DOHH2 (cell line): Measurements from ENCODE around the gene EIF4EBP2.

Source experiments
- H3F3A ChIP-seq: fragments of 200-600 bp; sonication (generic), shearing (Covaris generic); 2 replicates; pipeline ENCODE4 v1.6.0; 2016; ENCODE audit warnings: antibody characterized with exemption, mild to moderate bottlenecking; ENCODE audit not compliant: control insufficient read depth, insufficient read depth
- H3K27ac ChIP-seq: fragments of 200-600 bp; sonication (generic); 2 replicates; pipeline ENCODE4 v1.5.1; 2014; ENCODE audit warnings: low read depth, mild to moderate bottlenecking, low read length, moderate library complexity
- H3K27me3 ChIP-seq: fragments of 200-600 bp; sonication (generic); 2 replicates; pipeline ENCODE4 v1.6.1; 2014; ENCODE audit warnings: mild to moderate bottlenecking, low read length, mixed read lengths; ENCODE audit not compliant: control insufficient read depth
- H3K36me3 ChIP-seq: fragments of 200-600 bp; sonication (generic); 2 replicates; pipeline ENCODE4 v1.6.1; 2014; ENCODE audit warnings: mild to moderate bottlenecking, low read length, moderate library complexity, mixed read lengths; ENCODE audit not compliant: control insufficient read depth
- H3K4me1 ChIP-seq: fragments of 200-600 bp; sonication (generic); 2 replicates; pipeline ENCODE4 v1.6.1; 2014; ENCODE audit warnings: mild to moderate bottlenecking, low read length, mixed read lengths; ENCODE audit not compliant: control insufficient read depth
- H3K4me2 ChIP-seq: fragments of 200-600 bp; sonication (generic); 2 replicates; pipeline ENCODE4 v1.6.0; 2014; ENCODE audit warnings: mild to moderate bottlenecking, low read length, moderate library complexity
- H3K4me3 ChIP-seq: fragments of 200-600 bp; sonication (generic); 2 replicates; pipeline ENCODE4 v1.5.1; 2014; ENCODE audit warnings: mild to moderate bottlenecking, low read length, mixed read lengths
- H3K79me2 ChIP-seq: fragments of 200-600 bp; sonication (generic); 2 replicates; pipeline ENCODE4 v1.6.1; 2014; ENCODE audit warnings: mild to moderate bottlenecking, low read length, mixed read lengths; ENCODE audit not compliant: control insufficient read depth
- H3K9me2 ChIP-seq: fragments of 200-600 bp; sonication (generic); replicated peaks from 2 replicates; pipeline ENCODE4 v1.6.1; 2014; ENCODE audit warnings: mild to moderate bottlenecking, low read length, mixed read lengths; ENCODE audit not compliant: control insufficient read depth
- H3K9me3 ChIP-seq: fragments of 200-600 bp; sonication (generic); 2 replicates; pipeline ENCODE4 v1.6.1; 2014; ENCODE audit warnings: antibody characterized with exemption, low read length, mixed read lengths; ENCODE audit not compliant: control insufficient read depth, insufficient read depth
- H4K20me1 ChIP-seq: fragments of 200-600 bp; sonication (generic); 2 replicates; pipeline ENCODE4 v1.6.0; 2014; ENCODE audit warnings: low read depth, mild to moderate bottlenecking, antibody characterized with exemption, low read length, moderate library complexity; ENCODE audit not compliant: control insufficient read depth, insufficient read depth
- EZH2phosphoT487 ChIP-seq: fragments of 200-600 bp; sonication (generic); IDR thresholded peaks from 2 replicates; pipeline ENCODE4 v1.6.1; 2017; ENCODE audit warnings: borderline replicate concordance, mild to moderate bottlenecking, antibody characterized with exemption, low read length, moderate library complexity, mixed read lengths
- TF ChIP-seq, protein P1 (sequence below): fragments of 200-600 bp; sonication (generic); IDR thresholded peaks from one replicate; pipeline ENCODE4 v1.5.1; 2014; ENCODE audit warnings: antibody characterized with exemption, mild to moderate bottlenecking, low read depth, low read length; ENCODE audit not compliant: poor library complexity, severe bottlenecking

EIF4EBP2 gene

DNA sequence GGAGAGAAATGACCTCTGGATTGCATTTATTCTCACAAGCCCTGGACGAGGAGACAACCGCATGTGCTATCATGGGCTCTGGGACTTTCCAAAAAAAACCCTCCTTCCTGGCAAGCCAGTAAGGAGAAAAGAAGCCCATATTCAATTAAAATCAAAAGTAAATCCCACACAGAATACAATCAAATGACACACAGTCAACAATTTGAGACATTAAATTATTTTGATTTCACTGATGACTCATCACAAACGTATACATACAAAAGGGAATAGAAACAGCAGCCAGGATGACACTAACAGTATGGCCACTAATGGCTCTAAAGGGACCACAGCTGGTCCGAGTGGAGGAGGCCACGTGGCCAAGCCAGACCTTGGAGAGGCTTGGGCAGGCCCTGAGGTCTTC, 46.4 kb upstream of the EIF4EBP2 start:
- TF ChIP-seq, protein P1, sequence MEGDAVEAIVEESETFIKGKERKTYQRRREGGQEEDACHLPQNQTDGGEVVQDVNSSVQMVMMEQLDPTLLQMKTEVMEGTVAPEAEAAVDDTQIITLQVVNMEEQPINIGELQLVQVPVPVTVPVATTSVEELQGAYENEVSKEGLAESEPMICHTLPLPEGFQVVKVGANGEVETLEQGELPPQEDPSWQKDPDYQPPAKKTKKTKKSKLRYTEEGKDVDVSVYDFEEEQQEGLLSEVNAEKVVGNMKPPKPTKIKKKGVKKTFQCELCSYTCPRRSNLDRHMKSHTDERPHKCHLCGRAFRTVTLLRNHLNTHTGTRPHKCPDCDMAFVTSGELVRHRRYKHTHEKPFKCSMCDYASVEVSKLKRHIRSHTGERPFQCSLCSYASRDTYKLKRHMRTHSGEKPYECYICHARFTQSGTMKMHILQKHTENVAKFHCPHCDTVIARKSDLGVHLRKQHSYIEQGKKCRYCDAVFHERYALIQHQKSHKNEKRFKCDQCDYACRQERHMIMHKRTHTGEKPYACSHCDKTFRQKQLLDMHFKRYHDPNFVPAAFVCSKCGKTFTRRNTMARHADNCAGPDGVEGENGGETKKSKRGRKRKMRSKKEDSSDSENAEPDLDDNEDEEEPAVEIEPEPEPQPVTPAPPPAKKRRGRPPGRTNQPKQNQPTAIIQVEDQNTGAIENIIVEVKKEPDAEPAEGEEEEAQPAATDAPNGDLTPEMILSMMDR: no peak
- TF ChIP-seq EZH2phosphoT487: no peak

DNA sequence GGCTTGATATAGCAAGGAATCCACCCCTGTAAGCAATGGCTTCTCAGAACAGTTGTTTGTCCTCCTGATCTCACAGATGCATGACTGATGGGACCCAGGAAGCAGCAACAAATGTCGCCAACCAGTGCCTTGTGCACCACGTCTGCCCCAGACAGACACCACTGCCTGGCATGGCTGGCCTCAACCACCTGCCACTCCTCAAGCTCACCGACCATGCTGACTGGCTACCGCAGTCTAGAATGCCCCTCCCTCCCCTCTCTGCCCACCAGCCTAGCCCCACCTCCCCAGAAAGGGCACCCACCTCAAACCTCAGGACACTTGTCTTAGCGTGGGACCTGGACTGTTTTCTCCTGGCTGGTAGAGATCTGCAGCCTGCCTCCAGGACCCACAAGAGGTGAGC, 45.5 kb upstream of the EIF4EBP2 start:
- no peak overlapping the region for H3K4me2 ChIP-seq
- H3K9me2 ChIP-seq: no peaks in the 10 kb centered on the region
- no peaks in the 10 kb centered on the region for H3K27me3 ChIP-seq
- H3K36me3 ChIP-seq: no peaks in the 10 kb centered on the region
- TF ChIP-seq, protein P1: no peak
- TF ChIP-seq EZH2phosphoT487: no peak
- no peak overlapping the region for H3K27ac ChIP-seq
- 0 out of 2 replicates have a peak, but pooled peaks cover 7% of the 10 kb centered on the region for H3K79me2 ChIP-seq
- no peaks in the 10 kb centered on the region for H4K20me1 ChIP-seq
- H3K4me3 ChIP-seq: no peak overlapping the region
- H3F3A ChIP-seq: no peaks in the 10 kb centered on the region
- H3K9me3 ChIP-seq: no peaks in the 10 kb centered on the region
- H3K4me1 ChIP-seq: peaks cover 44% of the 10 kb centered on the region

More for the DNA sequence above, 46.4 kb upstream of the EIF4EBP2 start:
- Histone ChIP-seq H3K9me2 (no peaks in the 10 kb centered on the region), H3K27me3 (no peaks in the 10 kb centered on the region), H3K79me2 (0 out of 2 replicates have a peak, but pooled peaks cover 7% of the 10 kb centered on the region), H3K9me3 (no peaks in the 10 kb centered on the region), H3K36me3 (no peaks in the 10 kb centered on the region), H4K20me1 (no peaks in the 10 kb centered on the region), H3K4me1 (peaks cover 44% of the 10 kb centered on the region), H3K4me3 (no peak overlapping the region), H3K4me2 (no peak overlapping the region), H3K27ac (no peak overlapping the region), H3F3A (no peaks in the 10 kb centered on the region)

GRCh38 chr10:70359017-70359550, 44.9 kb upstream of the EIF4EBP2 start:
- Histone ChIP-seq H3K9me2 (no peaks in the 10 kb centered on the region), H3K36me3 (peaks cover 1% of the 10 kb centered on the region; the same call in 1 of the 2 replicates), H3K27ac (no peak overlapping the region), H4K20me1 (no peaks in the 10 kb centered on the region; the same call in 1 of the 2 replicates), H3F3A (no peaks in the 10 kb centered on the region), H3K4me2 (no peak overlapping the region), H3K27me3 (no peaks in the 10 kb centered on the region), H3K9me3 (no peaks in the 10 kb centered on the region), H3K79me2 (peaks cover 8% of the 10 kb centered on the region; the same call in 1 of the 2 replicates), H3K4me1 (peaks cover 47% of the 10 kb centered on the region), H3K4me3 (no peak overlapping the region)
- no peak for TF ChIP-seq EZH2phosphoT487
- TF ChIP-seq, protein P1: no peak
